Natural killer cell treated with Interleukin-12 subunit alpha and Interleukin-12 subunit beta and Interleukin-15 and Interleukin-18, amount 100 ng/mL, for 72 hours (primary cell): ENCODE measurements around the gene COMMD8. TPM values are rescaled to one million over a fixed set of nuclear protein-coding genes. Genes with fewer than 3 reads are reported as not detected.
A peak's percentile ranks its signal among the peaks of the same experiment; 100 is the strongest.
"Not testable (repeated sequence)": the region's sequence is repeated elsewhere in the genome, so short reads cannot be mapped to it uniquely, and the experiment has no call there.

ENCODE experiments used
- ATAC-seq, 2 donors: fragments of 150-1000 bp; cut with Tn5 transposase in 1 of 2; sonication (Bioruptor Pico), chemical (Tn5 transposase) in 1 of 2; 2 replicates each; pipeline ENCODE4 v1.10.0; 2021
- DNase-seq: peaks from one replicate; pipeline ENCODE4 v3.0.0; 2022; ENCODE audit warnings: low spot score
- H3K27ac Mint-ChIP-seq, 2 donors: 1 replicate in 1 of 2; 2 replicates in 1 of 2; pipeline ENCODE4 v1.8.0; 2022; ENCODE audit warnings: mixed read lengths in 2 of 2, mild to moderate bottlenecking in 1 of 2, moderate library complexity in 1 of 2
- H3K27me3 Mint-ChIP-seq, 2 donors: 1 replicate in 1 of 2; 2 replicates in 1 of 2; pipeline ENCODE4 v1.8.0; 2022; ENCODE audit warnings: mixed read lengths in 2 of 2
- H3K36me3 Mint-ChIP-seq: one replicate; pipeline ENCODE4 v1.8.0; 2022; ENCODE audit warnings: mixed read lengths
- H3K4me1 Mint-ChIP-seq, 2 donors: 1 replicate in 1 of 2; 2 replicates in 1 of 2; pipeline ENCODE4 v1.8.0; 2022; ENCODE audit warnings: low read depth in 2 of 2, mixed read lengths in 2 of 2, mild to moderate bottlenecking in 1 of 2
- H3K4me3 Mint-ChIP-seq: one replicate; pipeline ENCODE4 v1.8.0; 2022; ENCODE audit warnings: mixed read lengths
- H3K9me3 Mint-ChIP-seq: 2 replicates; pipeline ENCODE4 v1.8.0; 2022; ENCODE audit warnings: mixed read lengths
- total RNA-seq, 2 donors: library from RNA; stranded (reverse); gene quantifications; one replicate each; pipeline ENCODE4 v1.2.3, GENCODE V29; 2022

COMMD8 gene
- 10 to 100 TPM; 13.7 to 23.3 TPM for total RNA-seq

DNA sequence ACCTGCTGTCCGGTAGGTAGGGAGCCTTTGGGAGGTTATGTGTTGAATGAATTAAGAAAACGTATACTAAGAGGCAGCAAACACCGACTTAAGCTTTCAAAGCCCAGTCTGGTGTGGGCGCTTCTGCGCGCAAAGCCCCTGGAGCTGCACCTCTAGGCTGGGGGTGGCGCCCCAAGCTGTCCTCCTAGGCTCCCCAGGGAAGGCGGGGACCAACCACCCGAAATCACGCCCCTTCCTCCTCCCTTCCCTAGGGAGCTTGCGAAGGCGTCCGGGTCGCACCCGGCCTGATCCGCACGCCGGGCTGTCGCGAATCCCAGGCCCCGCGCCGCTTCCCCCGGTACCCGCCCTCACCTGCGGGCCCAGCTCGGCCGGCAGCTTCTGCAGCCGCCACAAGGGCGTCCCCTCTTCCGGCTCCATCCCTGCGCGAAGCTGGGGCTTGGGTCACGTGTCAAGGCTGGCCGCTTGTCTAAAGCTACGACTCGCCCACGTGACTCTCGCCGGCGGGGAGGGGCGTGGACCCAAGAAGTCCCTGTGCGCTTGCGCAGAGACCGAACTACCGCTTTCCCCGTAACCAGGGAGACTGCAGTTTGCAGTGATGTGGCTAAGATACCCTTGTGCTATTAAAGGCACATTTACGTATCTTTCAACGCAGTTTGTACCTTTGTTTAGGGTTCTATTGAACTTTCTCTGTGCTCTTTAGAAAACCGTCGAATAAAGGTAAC is at the start of gene COMMD8:
Gene COMMD8, minus strand, starts transcription at position 468 of the 722 bp plus-strand sequence. Its CDS starts 51 bp downstream, at position 417.
- H3K36me3 Mint-ChIP-seq = peaks cover 1% of the 10 kb centered on the region
- no peaks in the 10 kb centered on the region for H3K27me3 Mint-ChIP-seq
- peaks cover 12 to 29% of the 10 kb centered on the region in 2 donors for H3K4me1 Mint-ChIP-seq
- H3K9me3 Mint-ChIP-seq = no peaks in the 10 kb centered on the region
- DNase-seq (peak; percentile 98), ATAC-seq (peak; percentile 99)
- H3K27ac Mint-ChIP-seq = peak within 1 kb of the TSS; percentile 43 to 45
- peak within 1 kb of the TSS; percentile 85 for H3K4me3 Mint-ChIP-seq

DNA sequence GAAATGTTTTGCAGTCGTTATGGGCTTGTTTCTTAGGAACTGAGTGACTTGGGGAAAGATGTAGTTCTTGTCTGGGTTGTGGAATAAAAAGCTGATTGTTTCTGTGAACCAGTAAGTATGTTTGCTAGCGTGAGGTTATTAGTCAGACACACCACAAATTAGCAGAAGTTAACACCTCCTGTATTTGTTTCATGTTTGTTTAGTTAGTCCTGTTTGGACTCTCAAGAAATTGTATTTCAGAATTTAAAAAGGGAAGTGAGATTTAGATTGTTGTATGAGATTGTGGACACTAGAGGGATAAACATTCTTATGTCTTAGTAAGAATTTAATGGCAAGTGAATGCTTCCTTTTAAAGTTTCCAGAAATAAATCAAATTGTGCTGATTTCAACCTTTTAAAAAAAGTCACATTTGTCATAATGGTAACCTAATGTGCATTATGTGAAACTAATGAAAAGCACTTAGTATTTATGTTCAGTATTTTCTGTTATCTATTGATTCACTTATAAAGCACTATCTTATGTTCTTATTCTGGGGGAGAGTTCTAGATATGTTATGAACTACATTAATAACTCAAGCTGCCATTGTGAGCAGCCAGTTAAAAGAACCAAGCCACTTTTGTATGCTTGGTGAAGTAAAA is 47.1 kb upstream of the COMMD8 start:
- Mint-ChIP-seq H3K27me3 (no peaks in the 10 kb centered on the region), H3K4me3 (peak overlapping the region; percentile 40), H3K9me3 (no peaks in the 10 kb centered on the region), H3K4me1 (peaks cover 32 to 33% of the 10 kb centered on the region in 2 donors), H3K27ac (peak overlapping the region; percentile 52 to 74), H3K36me3 (peaks cover 9% of the 10 kb centered on the region)
- DNase-seq = no peak
- ATAC-seq = peak in 1 of 2 donors; percentile 33

DNA sequence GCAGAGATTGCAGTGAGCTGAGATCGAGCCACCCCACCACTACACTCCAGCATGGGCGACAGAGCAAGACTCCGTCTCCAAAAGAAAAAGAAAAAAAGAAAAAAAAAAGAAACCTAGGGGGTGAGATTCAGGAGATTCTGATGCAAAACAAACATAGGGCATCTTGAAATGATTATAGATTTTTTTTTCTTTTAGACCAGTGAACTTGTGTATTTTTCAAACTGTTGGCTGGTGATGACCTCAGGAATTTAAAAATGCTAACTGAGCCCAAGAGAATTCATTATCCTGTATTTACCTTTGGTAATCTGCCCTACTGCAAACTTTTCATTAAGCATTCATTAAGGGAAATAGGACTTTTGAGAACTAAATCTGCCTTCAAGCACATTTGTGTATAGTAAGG is 42.2 kb upstream of the COMMD8 start:
- Mint-ChIP-seq H3K27me3 (no peaks in the 10 kb centered on the region), H3K27ac (no peak overlapping the region), H3K4me3 (no peak overlapping the region), H3K9me3 (no peaks in the 10 kb centered on the region), H3K36me3 (no peaks in the 10 kb centered on the region), H3K4me1 (peaks cover 10 to 13% of the 10 kb centered on the region in 2 donors)
- DNase-seq = no peak
- ATAC-seq = no peak

DNA sequence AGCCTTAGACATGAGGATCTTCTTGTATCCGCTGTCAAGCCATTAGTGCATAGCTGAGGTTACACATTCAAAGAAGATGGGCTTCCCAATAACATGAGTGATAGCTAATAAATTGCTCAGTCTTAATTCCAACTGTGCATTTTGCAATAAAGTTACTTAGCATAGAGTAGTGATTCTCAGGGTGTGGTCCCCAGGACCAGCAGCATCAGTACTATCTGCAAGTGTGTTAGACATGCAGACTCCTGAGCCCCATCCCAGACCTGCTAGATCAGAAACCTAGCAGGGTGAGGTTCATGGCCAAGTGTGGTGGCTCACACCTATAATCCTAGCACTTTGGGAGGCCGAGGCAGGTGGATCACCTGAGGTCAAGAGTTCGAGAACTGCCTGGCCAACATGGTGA is 41.6 kb upstream of the COMMD8 start:
- DNase-seq (no peak), ATAC-seq (no peak)
- Mint-ChIP-seq H3K36me3 (no peaks in the 10 kb centered on the region), H3K9me3 (no peaks in the 10 kb centered on the region), H3K27ac (no peak overlapping the region), H3K27me3 (no peaks in the 10 kb centered on the region), H3K4me1 (peaks cover 5 to 8% of the 10 kb centered on the region in 2 donors), H3K4me3 (no peak overlapping the region)

DNA sequence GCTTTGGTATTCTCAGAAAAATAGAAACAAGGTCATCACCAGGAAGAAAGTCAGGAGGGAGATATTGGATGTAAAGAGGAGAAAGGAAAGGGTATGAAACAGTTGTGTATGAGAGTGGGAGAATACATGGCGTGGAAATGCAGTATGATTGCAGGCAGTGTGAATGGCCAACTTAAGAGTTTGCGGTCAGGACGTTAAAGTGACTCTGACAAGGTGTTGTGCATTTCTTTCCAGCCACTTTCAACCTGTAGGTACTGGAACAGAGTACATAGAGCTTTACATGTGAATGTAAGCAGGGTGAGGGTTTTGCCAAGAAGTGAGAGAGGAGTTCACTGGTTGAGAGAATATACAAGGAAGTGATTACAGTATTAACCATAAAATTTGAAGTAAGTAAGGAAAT is 37.3 kb upstream of the COMMD8 start:
- ATAC-seq (no peak), DNase-seq (no peak)
- no peaks in the 10 kb centered on the region for H3K9me3 Mint-ChIP-seq
- H3K36me3 Mint-ChIP-seq = no peaks in the 10 kb centered on the region
- H3K27me3 Mint-ChIP-seq = no peaks in the 10 kb centered on the region
- no peak overlapping the region for H3K27ac Mint-ChIP-seq
- H3K4me1 Mint-ChIP-seq = peaks cover 4 to 14% of the 10 kb centered on the region in 2 donors
- H3K4me3 Mint-ChIP-seq = no peak overlapping the region

DNA sequence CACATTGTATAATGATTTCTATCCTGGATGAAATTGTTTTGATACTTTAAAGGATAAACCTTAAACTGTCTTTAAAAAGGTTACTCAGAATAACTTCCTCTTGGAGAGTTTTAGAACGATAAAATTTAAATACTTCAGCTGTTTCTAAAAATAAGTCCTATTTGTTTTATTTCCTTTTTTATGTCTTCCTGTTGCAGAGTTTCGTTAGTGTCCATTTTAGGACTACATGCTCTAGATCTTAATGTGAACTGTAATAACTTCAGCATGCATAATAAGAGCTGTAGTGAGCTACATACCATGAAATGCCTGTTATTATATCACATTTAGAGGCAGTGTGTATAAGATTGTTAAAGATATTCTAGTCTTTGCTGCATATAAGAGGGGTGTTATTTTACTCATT is 36.2 kb upstream of the COMMD8 start:
- Mint-ChIP-seq H3K4me3 (no peak overlapping the region), H3K9me3 (no peaks in the 10 kb centered on the region), H3K36me3 (no peaks in the 10 kb centered on the region), H3K4me1 (peaks cover 4 to 14% of the 10 kb centered on the region in 2 donors), H3K27ac (no peak overlapping the region), H3K27me3 (no peaks in the 10 kb centered on the region)
- DNase-seq = no peak
- ATAC-seq = peak in 1 of 2 donors; percentile 46

DNA sequence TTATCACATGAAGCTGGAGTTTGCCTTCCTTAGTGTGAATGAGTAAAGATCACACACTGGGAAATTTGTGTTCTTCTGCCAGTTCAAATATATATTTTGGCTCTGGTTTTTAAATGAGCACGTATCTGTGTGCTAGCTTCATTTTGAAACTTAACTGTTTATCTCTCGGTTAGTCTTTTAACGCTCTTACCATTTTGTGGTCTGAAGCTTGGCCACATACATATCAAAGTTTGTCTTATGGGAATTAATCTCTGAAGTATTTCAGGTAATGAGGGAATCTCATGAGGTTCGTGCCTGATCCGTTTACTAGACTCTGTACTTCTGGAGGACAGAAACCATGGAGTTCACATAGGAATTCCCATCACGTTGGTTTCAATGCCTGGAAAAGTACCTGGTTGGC is 35.4 kb upstream of the COMMD8 start:
- no peak for ATAC-seq
- Mint-ChIP-seq H3K36me3 (no peaks in the 10 kb centered on the region), H3K27me3 (no peaks in the 10 kb centered on the region), H3K4me3 (peak overlapping the region; percentile 61), H3K4me1 (peaks cover 4 to 14% of the 10 kb centered on the region in 2 donors), H3K9me3 (no peaks in the 10 kb centered on the region), H3K27ac (peak overlapping the region in 1 of 2 donors; percentile 64)
- no peak for DNase-seq

DNA sequence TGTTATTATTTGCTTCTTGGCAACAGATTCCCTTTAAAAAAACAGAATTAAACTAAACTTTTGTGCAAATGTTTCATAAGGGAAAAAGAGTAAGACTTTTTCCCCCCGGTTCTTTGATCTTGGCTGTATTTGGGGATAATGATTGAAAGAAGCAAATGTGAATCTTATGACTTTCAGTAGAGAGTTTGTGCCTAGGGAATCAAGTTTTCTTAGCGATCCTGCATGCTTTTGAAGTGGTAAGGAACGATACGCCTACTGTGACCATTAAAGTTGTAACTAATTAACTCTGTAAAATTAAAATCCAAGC is 30.6 kb upstream of the COMMD8 start:
- no peak overlapping the region for H3K4me3 Mint-ChIP-seq
- DNase-seq = no peak
- H3K4me1 Mint-ChIP-seq = peaks cover 15 to 29% of the 10 kb centered on the region in 2 donors
- no peaks in the 10 kb centered on the region for H3K9me3 Mint-ChIP-seq
- no peaks in the 10 kb centered on the region for H3K36me3 Mint-ChIP-seq
- H3K27me3 Mint-ChIP-seq = no peaks in the 10 kb centered on the region
- no peak overlapping the region for H3K27ac Mint-ChIP-seq
- no peak for ATAC-seq

DNA sequence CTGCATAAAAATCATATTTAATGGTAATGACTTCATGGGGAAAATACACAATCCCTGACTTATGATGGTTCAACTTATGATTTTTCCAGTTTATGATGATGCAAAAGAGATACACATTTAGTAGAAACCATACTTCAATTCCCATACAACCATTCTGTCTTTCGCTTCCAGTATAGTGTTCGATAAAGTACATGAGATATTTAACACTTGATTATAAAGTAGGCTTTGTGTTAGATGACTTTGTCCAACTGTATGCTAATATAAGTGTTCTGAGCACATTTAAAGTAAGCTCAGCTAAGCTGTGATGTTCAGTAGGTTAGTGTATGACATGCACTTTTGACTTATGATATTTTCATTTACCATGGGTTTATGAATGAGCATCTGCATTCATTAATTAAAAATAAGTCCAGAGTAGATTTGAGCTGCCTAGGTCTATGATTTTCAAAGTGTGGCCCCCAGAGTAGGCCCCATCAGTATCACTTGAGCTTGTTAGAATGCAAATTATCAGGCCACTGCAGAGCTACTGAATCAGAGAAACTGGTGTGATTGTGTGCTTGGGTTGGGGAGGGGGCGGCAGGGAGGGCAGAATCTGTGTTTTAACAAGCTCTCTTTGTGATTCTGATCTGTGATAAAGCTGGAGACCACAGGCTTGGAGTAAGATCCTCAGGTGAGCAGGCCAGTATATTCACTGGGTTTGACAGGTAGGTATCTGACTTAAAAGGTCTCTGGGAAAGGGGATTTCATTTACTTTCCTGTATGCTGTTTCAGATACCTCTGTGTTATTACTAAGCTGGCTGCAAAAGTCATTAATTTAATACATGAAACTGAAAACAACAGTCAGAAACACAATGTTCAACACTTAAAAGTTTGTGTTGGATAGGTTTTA is 30.0 kb upstream of the COMMD8 start:
- Mint-ChIP-seq H3K4me3 (no peak overlapping the region), H3K9me3 (no peaks in the 10 kb centered on the region), H3K4me1 (peaks cover 16 to 28% of the 10 kb centered on the region in 2 donors), H3K27ac (no peak overlapping the region), H3K36me3 (no peaks in the 10 kb centered on the region), H3K27me3 (no peaks in the 10 kb centered on the region)
- DNase-seq (no peak), ATAC-seq (no peak)

DNA sequence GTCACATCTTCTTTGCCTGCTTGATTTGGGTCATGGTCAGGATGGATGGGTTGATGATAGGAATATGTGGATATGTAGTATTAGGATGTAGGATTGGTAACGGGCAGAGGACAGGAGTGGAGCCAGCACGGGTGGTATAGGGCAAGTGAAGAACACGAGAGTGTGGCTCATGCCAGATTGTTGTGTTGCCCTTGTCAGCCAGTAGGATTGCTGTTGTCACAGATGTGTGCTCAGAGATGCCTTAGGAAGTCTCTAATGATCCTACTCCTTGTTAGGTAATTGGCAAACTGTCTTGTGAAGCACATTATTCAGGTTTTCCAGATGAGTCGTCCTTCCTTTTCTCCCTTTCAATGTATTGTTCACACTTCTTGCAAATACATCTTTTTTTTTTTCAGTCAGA is 27.0 kb upstream of the COMMD8 start:
- Mint-ChIP-seq H3K27me3 (no peaks in the 10 kb centered on the region), H3K36me3 (no peaks in the 10 kb centered on the region), H3K4me1 (peaks cover 25 to 30% of the 10 kb centered on the region in 2 donors), H3K27ac (no peak overlapping the region), H3K9me3 (no peaks in the 10 kb centered on the region), H3K4me3 (peak overlapping the region; percentile 3)
- DNase-seq (no peak), ATAC-seq (peak; percentile 71 to 78)

DNA sequence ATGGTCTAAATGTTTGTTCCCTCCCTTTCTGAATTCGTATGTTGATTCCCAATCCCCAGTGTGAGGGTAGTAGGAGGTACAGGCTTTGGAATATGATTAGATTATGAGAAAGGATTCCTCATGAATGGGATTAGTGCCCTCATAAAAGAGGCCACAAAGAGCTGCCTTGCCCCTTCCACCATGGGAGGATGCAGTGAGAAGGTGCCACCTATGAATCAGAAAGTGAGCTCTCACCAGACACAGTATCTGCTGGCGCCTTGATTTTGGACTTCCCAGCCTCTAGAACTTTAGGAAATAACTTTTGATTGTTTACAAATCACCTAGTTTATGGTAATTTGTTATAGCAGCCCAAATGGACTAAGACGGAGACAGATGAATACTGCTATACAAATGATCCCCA is 25.2 kb upstream of the COMMD8 start:
- H3K36me3 Mint-ChIP-seq = no peaks in the 10 kb centered on the region
- H3K27ac Mint-ChIP-seq = no peak overlapping the region
- DNase-seq = no peak
- no peaks in the 10 kb centered on the region for H3K27me3 Mint-ChIP-seq
- no peaks in the 10 kb centered on the region for H3K9me3 Mint-ChIP-seq
- peaks cover 37 to 47% of the 10 kb centered on the region in 2 donors for H3K4me1 Mint-ChIP-seq
- H3K4me3 Mint-ChIP-seq = peak overlapping the region; percentile 52
- ATAC-seq = no peak

DNA sequence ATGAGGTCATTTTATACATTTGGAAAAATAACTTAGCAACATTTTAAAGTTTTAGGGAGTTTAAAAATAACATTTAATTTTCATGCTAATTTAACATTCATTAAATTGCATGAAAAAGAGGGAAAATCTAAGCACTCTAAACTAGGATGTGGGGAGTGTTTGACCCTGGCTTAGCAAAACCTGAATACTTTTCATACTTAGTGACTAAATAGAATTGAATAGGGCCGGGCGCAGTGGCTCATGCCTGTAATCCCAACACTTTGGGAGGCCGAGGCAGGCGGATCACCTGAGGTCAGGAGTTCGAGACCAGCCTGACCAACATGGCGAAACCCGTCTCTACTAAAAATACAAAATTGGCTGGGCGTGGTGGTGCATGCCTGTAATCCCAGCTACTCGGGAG is 23.2 kb upstream of the COMMD8 start:
- H3K27ac Mint-ChIP-seq, H3K36me3 Mint-ChIP-seq, H3K27me3 Mint-ChIP-seq, DNase-seq, H3K9me3 Mint-ChIP-seq, ATAC-seq: not testable (repeated sequence)
- peaks cover 36 to 51% of the 10 kb centered on the region in 2 donors for H3K4me1 Mint-ChIP-seq
- H3K4me3 Mint-ChIP-seq = peak overlapping the region; percentile 96

DNA sequence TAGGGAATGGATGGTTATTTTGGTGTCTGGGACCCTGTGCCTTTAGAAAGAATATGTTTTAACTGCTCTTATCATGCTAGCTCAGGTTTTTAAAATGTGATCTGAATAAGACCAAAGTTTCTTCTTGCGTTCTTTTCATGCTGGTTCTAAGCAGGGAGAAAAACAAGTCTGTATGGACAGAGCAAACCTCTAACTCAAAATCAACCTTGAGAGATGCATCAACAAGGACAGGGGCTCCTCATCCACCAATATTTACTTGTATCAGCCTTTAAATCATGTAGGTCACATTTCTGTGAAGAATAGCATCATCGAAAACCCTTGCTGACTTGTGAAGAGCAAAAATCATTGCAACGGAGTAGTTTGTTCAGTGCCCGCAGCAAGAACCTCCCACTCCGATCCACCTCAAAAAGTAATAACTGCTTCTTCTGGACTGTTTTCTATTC is 22.8 kb upstream of the COMMD8 start:
- H3K4me1 Mint-ChIP-seq = peaks cover 36 to 46% of the 10 kb centered on the region in 2 donors
- ATAC-seq = no peak
- H3K27me3 Mint-ChIP-seq = no peaks in the 10 kb centered on the region

DNA sequence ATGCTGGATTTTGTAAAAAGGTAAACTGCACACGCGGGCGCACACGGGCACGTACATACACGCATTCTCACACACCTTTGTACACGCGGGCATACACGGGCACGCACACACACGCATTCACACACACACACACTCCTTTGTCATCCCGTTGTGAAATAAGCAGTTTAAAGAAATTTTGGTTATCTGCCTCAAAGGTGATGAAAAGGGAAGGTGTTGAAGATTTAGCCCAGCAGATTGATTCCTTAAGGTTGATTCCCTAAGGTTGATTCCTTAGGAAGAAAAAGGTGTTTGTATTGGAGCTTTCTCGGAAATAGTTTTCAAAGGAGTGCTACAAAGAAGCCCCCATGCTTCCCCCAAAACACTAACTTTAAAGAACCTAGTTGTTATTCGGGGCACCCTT is 22.3 kb upstream of the COMMD8 start:
- no peak for ATAC-seq
- H3K27ac Mint-ChIP-seq = peak overlapping the region; percentile 83 to 94
- H3K36me3 Mint-ChIP-seq = no peaks in the 10 kb centered on the region
- H3K4me1 Mint-ChIP-seq = peaks cover 33 to 42% of the 10 kb centered on the region in 2 donors
- H3K9me3 Mint-ChIP-seq = no peaks in the 10 kb centered on the region
- peak overlapping the region; percentile 96 for H3K4me3 Mint-ChIP-seq
- no peaks in the 10 kb centered on the region for H3K27me3 Mint-ChIP-seq
- DNase-seq = no peak

More for the DNA sequence above, 22.8 kb upstream of the COMMD8 start:
- no peaks in the 10 kb centered on the region for H3K9me3 Mint-ChIP-seq
- peak overlapping the region; percentile 96 for H3K4me3 Mint-ChIP-seq
- DNase-seq = no peak
- H3K36me3 Mint-ChIP-seq = no peaks in the 10 kb centered on the region
- H3K27ac Mint-ChIP-seq = peak overlapping the region; percentile 83 to 94
